ENCODE measurements around the gene ORC1. TPM values are rescaled to one million over a fixed set of nuclear protein-coding genes. Genes with fewer than 3 reads are reported as not detected.

Gene ORC1
- total RNA-seq, 1 experiment from 2014 or later, result 25.6 TPM

DNA sequence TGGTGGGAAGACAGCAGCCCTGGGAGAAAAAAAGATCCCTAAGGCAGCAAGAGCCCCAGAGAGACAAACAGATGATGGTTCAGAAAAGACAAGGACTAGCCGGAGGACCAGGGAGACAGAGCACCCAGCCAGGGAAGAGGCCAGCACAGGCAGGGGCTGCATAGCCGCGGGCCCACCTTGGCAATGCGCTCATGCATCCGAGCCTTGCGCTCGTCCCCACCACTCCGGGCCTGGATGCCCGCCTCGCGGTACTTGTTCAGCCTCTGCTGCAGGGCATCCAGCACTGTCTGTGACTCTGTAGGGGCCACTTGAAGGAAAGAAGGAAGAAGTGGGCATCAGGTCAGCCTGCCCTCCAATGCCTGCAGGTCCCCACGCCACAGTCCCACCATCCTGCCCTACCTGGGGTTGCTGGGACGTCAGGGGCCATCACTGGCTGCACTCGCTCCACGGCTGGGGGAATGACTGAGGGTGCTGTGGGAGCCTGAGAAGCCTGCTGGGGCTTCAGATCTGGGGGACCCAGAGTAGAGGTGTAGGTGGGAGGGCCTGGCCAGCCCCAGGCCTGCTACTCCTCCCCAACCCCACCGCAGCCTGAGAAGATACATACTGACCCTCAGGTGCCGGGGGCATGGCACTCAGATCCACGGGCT, 45.2 kb downstream of the ORC1 start:
- POLR2A ChIA-PET, result no interaction called here
- no peaks in the 10 kb centered on the region for H3K4me1 ChIP-seq (ENCODE audit: control insufficient read depth in 1 of 2, insufficient read depth in 2 of 2, low read length in 2 of 2)

More for the DNA sequence above, 45.2 kb downstream of the ORC1 start:
- Histone ChIP-seq H3K9me2 (ENCODE audit: insufficient read depth) (no peaks in the 10 kb centered on the region), H3K79me2 (ENCODE audit: insufficient read depth, low read length) (peaks cover 4% of the 10 kb centered on the region), H3K27me3 (ENCODE audit: insufficient read depth, low read length) (no peaks in the 10 kb centered on the region), H3K4me2 (ENCODE audit: low read length) (no peak overlapping the region), H4K20me1 (ENCODE audit: insufficient read depth) (no peaks in the 10 kb centered on the region), H3K9me3 (ENCODE audit: control insufficient read depth in 1 of 2, insufficient read depth in 1 of 2, low read depth in 1 of 2, low read length in 2 of 2) (no peaks in the 10 kb centered on the region), H2AFZ (ENCODE audit: low read depth, low read length, poor library complexity, severe bottlenecking) (no peak overlapping the region), H3K27ac (ENCODE audit: low read depth, low read length) (no peak overlapping the region), H3K4me3 (replicated peaks in 1 of 2; ENCODE audit: low read depth in 1 of 2, low read length in 2 of 2) (no peak overlapping the region), H3K36me3 (ENCODE audit: control insufficient read depth in 1 of 2, insufficient read depth in 2 of 2, low read length in 2 of 2) (peaks cover 46 to 56% of the 10 kb centered on the region in 2 experiments), H3K9ac (ENCODE audit: low read length) (no peak overlapping the region)
- CTCF ChIA-PET, result no interaction called here
- no peak for DNase-seq (ENCODE audit: low read depth, low spot score)
- no TSS peak for BruUV-seq (replicated peaks)
- TF ChIP-seq TCF7L2 (IDR thresholded peaks at IDR 0.05; ENCODE audit: borderline replicate concordance, extremely low read depth, insufficient read depth, insufficient read length), result no peak
- no peak for TF ChIP-seq ELF1 (IDR thresholded peaks at IDR 0.05; ENCODE audit: borderline replicate concordance, low read depth)
- TF ChIP-seq ZFX (IDR thresholded peaks at IDR 0.05), result no peak
- TF ChIP-seq, protein P1, sequence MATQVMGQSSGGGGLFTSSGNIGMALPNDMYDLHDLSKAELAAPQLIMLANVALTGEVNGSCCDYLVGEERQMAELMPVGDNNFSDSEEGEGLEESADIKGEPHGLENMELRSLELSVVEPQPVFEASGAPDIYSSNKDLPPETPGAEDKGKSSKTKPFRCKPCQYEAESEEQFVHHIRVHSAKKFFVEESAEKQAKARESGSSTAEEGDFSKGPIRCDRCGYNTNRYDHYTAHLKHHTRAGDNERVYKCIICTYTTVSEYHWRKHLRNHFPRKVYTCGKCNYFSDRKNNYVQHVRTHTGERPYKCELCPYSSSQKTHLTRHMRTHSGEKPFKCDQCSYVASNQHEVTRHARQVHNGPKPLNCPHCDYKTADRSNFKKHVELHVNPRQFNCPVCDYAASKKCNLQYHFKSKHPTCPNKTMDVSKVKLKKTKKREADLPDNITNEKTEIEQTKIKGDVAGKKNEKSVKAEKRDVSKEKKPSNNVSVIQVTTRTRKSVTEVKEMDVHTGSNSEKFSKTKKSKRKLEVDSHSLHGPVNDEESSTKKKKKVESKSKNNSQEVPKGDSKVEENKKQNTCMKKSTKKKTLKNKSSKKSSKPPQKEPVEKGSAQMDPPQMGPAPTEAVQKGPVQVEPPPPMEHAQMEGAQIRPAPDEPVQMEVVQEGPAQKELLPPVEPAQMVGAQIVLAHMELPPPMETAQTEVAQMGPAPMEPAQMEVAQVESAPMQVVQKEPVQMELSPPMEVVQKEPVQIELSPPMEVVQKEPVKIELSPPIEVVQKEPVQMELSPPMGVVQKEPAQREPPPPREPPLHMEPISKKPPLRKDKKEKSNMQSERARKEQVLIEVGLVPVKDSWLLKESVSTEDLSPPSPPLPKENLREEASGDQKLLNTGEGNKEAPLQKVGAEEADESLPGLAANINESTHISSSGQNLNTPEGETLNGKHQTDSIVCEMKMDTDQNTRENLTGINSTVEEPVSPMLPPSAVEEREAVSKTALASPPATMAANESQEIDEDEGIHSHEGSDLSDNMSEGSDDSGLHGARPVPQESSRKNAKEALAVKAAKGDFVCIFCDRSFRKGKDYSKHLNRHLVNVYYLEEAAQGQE (IDR thresholded peaks at IDR 0.05; ENCODE audit: low read depth), result no peak
- intact Hi-C loops (cut with micrococcal nuclease), result no loop called here
- no peak for ATAC-seq
- RAD21 ChIA-PET (ENCODE audit: low non-redundant PET in 1 of 2, low total read pairs in 2 of 2, uncharacterized antibody in 2 of 2, unreplicated experiment in 2 of 2), result no interaction called here

Data from HCT116 (cell line).